GM18907 (cell line): Measurements from ENCODE around the gene NPNT.

Source experiments
- ATAC-seq: cut with Tn5 transposase; IDR thresholded peaks from one replicate; pipeline ENCODE4 v1.9.1; 2021; ENCODE audit warnings: mild to moderate bottlenecking, moderate library complexity; ENCODE audit not compliant: unreplicated experiment

Gene NPNT

GRCh38 chr4:105967058-105967658, 71.9 kb downstream of the NPNT start:
- ATAC-seq: no peak

GRCh38 chr4:105969575-105969974, 74.3 kb downstream of the NPNT start:
- no peak for ATAC-seq

GRCh38 chr4:105970371-105970770, 75.1 kb downstream of the NPNT start:
- no peak for ATAC-seq

GRCh38 chr4:105971036-105971435, 75.8 kb downstream of the NPNT start:
- ATAC-seq: no peak

- no peak for ATAC-seq
Observed at GRCh38 chr4:105972946-105973621, 77.8 kb downstream of the NPNT start.

GRCh38 chr4:105976915-105977314, 81.6 kb downstream of the NPNT start:
- no peak for ATAC-seq

GRCh38 chr4:105978684-105979296, 83.5 kb downstream of the NPNT start:
- ATAC-seq: no peak

GRCh38 chr4:105979506-105979905, 84.2 kb downstream of the NPNT start:
- no peak for ATAC-seq

- no peak for ATAC-seq
Observed at GRCh38 chr4:105988671-105989070, 93.4 kb downstream of the NPNT start.

- no peak for ATAC-seq
Observed at GRCh38 chr4:105989485-105990242, 94.4 kb downstream of the NPNT start.

- ATAC-seq: no peak
Observed at GRCh38 chr4:105990933-105991332, 95.7 kb downstream of the NPNT start.

- no peak for ATAC-seq
Observed at GRCh38 chr4:105991726-105992125, 96.5 kb downstream of the NPNT start.

GRCh38 chr4:105992641-105993305, 97.5 kb downstream of the NPNT start:
- ATAC-seq: no peak

- no peak for ATAC-seq
Observed at GRCh38 chr4:105994061-105994460, 98.8 kb downstream of the NPNT start.

GRCh38 chr4:105994841-105995501, 99.7 kb downstream of the NPNT start:
- ATAC-seq: no peak

GRCh38 chr4:105996845-105997244, 101.6 kb downstream of the NPNT start:
- no peak for ATAC-seq

GRCh38 chr4:105998171-105999063, 103.1 kb downstream of the NPNT start:
- no peak for ATAC-seq

- no peak for ATAC-seq
Observed at GRCh38 chr4:106002994-106003393, 107.7 kb downstream of the NPNT start.

GRCh38 chr4:106010761-106011160, 115.5 kb downstream of the NPNT start:
- ATAC-seq: no peak

- no peak for ATAC-seq
Observed at GRCh38 chr4:106011387-106011786, 116.1 kb downstream of the NPNT start.
